Stimulated activated CD8-positive, alpha-beta memory T cell treated with anti-CD3 and anti-CD28 coated beads, Interleukin-4, amount 100 ng/mL, for 1 hour (primary cell): ENCODE results near the gene PTPN1.
"Not testable (repeated sequence)": the region's sequence is repeated elsewhere in the genome, so short reads cannot be mapped to it uniquely, and the experiment has no call there.

Experiments used
- DNase-seq, 2 donors: peaks; one replicate each; pipeline ENCODE4 v3.0.0-alpha.2; 2020; ENCODE audit warnings: low read depth in 2 of 2, low spot score in 1 of 2

PTPN1 gene

DNA sequence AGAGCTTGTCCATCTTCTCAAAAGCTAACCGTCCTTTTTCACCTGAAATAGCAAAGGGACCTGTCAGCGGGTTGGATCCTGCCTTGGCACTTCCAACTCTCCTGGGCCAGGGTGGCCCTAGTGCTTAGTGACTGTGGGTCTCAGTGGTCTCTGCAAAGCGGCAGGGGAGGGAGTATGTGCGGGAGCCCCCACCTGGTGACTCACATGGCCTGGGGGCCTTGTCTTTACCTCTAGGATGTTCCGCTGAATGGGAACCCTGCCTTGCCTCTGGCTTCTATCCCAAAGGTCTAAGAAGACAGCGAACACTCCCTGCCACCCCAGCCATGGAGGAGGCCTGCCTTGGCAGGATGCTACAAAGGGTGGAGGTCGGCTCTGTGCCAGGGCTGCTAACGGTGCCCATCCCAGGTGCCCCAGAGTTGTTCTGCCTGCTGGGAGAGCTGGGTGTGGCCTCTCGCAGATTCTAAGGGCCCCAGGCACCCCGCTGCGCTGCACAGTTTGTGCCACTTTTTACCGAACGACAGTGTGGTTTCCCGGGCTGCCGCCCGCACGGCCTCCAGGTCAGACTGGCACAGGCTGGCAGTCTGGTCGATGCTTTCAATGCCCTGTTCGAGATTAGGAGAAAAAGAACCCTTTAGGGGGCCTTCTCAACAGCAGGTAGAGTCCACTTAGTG is 77.2 kb downstream of the PTPN1 start:
- DNase-seq = no peak

DNA sequence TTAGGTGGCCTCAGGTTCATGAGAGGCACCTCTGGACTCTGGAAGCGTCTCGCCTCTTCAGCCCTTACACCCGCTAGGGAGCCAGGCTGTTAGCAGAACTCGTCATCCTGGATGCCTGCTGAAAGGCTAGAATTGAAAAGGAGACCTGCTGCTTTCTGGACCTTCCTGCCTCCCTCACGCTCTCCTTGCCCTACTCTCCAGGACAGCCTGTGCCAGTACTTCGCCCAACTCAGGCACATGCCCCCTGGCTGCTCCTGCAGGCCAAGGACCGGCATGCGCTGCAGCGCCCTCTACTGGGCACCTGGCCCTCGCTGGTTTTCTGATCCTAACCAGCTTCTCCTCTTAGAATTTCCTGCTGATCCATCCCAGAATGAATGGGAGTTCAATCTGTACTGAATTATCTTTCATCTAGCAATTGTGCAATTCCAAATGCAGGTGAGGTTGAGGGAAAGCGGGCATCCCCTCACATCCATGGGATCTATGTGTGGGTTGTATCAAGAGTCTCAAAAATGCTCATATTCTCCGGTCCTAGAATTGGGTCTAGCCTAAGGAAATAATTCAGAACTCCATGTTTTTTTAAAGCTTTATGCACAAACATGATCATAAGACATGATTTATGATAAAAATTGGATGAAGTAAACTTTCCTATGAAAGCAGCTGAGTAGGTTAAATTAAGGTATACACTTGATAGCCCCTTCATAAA is 78.0 kb downstream of the PTPN1 start:
- peak; percentile 45 to 52 for DNase-seq

DNA sequence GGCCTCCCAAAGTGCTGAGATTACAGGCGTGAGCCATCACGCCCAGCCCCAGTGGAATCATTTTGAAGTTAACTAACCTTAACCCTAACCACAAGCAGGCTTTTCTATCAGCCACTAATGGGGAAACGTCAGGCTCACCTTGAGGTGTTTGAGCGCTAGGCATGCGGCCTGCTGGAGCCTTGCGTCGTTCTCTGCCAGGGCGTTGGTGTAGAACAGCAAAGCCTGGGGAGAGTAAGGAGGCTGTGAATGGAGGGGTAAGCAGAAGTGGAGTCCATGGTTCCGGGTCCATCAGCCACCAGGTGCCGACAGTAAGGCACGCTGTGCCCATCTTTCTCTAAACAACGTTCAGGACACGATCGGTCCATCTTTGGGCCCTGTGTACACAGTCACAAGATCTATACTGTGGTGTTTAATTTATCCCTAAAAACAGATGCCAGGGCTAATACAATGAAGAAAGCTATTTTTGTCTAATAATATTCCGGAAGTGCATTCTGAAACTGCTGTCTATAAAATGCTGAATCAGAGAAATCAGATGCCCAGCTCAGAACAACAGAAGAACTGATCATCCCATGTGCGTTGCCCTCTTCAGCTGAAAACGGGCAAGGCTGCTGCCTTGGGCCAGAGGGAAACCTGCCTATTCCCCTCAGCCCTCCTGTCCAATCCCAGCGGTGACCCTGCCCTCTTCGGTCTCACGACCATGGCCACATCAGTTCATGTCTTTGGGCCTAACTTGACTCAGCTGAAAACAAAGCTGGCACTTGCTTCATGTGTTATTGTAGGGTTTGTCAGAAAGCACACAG is 79.6 kb downstream of the PTPN1 start:
- DNase-seq = no peak

DNA sequence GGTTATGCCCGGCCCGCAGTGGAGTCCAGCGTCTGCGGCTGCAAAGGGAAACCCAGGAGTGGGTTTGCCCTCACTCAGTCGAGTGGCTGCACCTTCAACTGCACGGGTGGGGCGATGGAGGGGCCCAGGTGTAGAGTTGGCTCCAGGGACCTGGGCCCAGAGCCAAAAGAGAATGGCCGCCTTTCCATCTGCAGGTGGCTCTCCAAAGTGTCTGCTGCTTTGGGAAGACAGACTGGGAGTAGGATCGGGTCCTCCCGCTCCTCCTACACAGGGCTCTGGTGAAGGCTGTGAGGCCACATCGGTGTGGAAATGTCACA is 80.1 kb downstream of the PTPN1 start:
- DNase-seq = no peak

DNA sequence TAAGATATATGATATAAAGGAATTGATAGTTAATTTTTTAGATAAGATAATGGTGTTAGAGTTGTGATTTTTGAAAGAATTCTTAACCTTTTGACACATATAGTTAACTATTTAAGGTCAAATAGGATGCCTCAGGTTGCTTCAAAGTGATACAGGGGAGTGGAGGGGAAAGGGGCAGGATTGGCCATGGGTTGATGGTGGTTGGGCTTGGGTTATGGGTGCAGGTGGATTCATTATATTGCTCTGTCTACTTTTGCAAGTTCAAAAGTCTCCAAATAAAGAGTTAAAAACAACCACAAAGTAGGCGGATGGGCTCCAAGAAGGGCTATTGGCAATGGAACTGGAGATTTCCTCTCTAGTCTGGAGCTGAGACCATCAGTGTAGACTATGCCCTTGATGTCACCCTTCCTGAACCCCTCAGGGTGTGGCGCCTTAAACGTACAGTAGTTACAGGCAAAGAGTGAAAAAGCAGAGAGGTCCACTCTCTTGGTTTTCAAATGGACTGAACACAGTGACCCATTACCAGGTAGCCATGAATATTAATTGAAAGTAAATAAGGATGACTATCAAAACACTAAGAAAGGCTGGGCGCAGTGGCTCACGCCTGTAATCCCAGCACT is 81.2 kb downstream of the PTPN1 start:
- no peak for DNase-seq

DNA sequence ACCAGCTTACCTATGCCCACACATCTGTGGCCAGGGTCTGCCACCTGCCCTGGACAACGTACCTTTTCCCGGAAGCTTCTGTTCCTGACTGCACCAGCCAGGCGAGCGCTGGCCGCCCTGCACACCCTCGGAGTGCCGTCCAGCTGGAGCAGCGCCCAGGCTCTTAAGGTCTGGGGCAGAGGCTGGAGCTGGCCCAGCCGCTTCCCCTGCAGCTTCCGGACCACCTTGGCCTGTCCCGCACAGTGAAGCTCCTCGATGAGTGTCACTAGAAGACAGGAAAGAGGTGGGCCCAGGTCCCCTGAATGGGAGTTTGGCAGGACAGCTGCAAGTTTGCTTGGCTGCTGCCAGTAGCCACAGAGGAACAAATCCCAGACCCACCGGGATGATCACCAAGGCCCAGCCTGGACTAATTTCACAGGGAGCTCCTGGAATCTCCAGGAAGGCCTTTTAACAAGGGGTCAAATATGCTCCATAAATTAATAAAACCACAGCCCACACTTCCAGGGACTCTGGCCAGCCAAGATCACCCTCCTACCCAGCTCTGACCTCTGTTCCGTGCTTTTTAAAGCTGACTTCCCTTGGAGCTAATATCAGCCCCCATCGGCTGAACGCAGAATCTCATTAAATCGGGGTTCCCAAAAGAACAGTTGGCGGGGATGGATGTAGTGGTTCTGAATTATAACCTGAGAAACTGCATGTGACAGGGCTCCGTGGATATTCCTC is 82.3 kb downstream of the PTPN1 start:
- no peak for DNase-seq

DNA sequence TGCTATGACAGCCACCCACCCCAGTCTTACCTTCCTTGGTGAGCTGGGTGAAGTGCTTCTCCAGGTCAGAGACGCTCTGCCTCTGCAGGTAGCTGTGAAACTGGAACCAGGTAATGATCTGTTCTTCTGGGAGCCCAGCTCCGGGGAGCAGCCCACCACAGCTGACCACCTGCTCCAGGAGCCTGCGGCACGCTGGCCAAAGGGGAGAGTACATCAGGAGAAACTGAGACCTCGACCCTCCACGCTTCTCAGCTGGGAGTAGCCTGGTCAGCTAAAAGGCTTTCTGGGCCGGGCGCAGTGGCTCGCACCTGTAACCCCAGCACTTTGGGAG is 82.8 kb downstream of the PTPN1 start:
- no peak for DNase-seq

DNA sequence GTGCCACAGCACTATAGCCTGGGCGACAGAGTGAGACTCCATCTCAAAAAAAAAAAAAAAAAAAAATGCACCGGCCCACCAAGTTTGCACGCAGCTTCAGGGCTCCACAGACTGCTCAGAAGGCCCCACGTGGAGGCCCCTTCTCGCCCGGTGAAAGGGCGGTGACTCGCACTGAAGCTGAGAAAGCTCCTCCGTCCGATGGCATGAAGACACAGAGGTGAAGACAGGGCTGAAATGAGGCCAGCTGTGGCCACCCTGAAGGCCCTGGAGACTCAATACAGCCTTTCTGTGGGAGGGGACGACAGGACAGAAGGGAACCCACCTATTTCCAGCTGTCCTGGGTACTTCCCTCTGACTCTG is 84.0 kb downstream of the PTPN1 start:
- no peak for DNase-seq

DNA sequence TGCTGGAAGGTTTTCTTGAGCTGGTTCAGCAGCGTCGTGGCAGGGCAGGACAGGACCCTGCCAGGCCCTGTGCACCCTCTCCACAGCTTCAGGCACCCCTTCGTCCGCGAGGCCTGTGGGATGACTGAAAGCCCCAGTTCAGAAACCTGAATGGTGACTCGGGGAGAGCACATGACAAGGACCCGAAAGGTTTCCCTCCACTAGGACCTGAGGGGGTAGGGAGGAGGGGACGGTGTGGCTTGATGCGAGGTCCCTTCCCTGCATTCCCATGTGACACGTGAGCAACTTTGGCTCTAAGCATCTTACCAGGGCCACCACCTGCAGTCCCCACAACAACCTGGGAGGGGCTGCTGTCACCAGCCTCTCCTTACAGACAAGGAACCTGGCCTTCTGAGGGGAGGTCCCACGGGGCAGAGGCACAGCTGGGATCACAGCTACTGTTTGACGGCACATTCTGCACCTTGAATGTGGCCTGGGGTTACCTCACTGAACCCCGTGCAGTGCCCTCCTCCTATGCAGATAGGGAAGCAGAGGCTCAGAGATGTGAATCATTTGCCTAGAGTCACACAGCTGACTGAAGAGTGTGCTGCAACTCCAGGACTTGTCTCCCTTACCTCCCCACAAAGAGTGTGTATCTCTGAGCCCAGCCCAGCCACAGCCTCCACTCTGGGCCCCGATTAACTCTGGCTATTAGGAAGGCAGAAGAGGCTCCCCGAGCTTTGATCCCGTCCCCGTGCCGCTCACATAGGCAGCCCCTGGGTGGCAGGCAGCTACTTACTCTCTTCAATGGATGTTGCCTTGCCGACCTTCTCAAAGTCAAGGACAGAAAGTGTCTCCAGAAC is 84.6 kb downstream of the PTPN1 start:
- no peak for DNase-seq

DNA sequence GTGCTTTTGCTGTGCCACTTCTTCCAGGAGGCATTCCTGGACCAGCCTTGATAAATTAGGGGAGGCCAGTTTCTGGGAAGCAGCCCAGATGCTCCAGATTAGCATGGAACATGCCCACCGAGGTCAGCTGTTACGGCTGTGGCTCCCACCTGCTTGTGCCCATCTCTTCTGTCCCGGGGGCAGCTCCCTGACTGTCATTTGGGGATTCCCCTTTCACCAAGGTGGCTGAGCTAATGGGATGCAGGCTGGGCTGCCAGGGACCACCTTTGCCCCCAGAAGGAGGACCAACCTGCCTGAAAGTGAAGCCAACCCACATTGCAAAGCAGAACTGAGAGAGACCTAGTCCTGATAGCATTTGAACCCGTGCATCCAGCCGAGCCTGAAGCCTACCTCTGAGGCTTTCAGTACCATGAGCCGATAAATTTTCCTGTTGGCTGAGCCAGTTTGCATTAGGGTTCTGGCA is 85.3 kb downstream of the PTPN1 start:
- no peak for DNase-seq

DNA sequence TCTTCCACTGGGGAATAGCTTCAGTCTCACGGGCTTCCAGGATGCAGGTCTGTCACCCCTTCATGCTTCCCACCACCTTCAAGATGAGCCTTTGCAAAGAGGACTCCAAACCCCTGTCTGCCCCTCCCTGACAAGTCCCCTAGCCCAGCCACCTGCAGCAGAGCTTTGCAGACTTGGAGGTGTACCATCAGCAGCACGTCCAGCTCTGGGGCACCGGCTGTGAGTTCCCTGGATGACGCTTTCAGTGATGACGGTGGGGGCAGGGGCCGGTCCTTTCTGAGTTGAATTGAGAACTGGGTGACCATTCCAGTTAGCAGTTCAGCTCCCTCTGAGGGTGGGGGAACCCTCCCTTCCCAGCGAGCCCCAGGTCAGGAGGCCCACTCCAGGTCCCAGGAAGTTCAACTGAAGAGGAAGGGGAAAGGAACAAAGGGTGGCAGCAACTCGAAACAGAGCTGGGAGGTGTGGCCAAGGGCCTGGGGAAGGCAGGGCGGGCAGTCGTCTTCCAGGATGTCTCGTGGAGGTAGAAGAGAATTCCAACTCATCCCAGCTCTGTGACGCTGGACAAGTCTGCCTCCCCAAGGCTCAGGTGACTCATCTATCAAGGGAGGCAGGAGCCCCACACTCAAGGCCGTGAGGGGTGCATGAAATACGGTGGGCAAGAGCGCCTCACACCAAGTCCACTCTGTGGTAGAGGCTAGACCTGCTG is 86.0 kb downstream of the PTPN1 start:
- DNase-seq = no peak

DNA sequence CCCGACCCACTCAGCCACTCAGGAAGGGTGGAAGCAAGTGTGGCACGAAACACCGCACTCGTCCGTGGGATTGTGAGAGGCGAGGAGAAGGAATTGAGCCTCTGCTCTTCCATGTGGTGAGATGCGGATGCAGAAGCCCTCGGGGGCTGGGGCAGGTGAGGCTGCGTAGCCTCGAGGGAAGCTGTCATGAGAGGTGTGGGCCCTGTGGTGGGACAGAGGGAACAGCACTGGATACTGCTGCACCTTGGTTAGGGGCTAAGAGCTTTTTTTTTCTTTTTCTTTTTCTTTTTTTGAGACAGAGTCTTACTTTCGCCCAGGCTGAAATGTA is 86.5 kb downstream of the PTPN1 start:
- no peak for DNase-seq

DNA sequence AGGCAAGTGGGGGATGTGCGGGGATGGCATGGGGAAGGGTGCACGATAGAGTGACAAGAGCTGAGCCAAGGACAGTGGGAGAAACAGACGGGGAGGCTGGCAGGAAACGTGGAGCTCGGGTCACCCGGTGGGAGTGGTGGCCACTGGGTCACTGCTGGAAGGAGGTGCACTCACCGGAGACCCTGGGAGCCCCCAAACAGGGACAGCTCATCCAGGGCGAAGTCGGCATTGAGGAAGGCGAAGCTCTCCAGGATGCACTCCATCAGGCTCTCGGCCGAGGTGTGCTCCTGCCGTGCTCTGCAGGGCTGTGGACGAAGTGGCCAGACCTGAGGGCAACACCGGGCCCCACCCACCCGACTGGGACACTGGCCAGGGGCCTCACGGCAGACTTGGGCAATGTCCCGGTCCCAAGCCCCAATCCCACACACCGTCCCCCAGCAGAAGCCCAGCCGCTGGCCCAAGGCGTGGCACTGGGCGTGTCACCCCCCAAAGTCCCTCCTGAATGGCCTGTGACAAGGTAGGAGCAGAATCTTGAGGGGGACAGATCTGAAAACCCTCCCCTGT is 87.3 kb downstream of the PTPN1 start:
- no peak for DNase-seq

DNA sequence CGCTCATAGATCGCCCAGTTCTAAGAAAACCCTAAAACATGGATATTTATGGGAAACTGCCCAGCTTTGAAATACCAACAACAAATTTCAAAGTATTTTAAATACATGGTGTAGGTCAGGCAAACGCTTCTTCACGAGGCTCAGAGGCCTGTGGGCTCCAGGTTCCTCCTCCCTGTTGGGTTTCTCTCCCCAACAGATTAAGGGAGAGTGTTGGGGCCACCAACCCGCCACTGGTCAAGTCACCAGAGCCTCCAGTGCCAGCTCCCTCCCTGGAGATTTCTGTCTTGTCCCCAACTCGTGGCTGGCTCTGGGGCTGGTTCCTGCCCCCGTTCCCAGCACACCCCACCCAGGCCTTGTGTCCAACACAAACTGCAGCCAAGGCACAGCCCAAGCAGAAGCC is 87.9 kb downstream of the PTPN1 start:
- DNase-seq = no peak

DNA sequence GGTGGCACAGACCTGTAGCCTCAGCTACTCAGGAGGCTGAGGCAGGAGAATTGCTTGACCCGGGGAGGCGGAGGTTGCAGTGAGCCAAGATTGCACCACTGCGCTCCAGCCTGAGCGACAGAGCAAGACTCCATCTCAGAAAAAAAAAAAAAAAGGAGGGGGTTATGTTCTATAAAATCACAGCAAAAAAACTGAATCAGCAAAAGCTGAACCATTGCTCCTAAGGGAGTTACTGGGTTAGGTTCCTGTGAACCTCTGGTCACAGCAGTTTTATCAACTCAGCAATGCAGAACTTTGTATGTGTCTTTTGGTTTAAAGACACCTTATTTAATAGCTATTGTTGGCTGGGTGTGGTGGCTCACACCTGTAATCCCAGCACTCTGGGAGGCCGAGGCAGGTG is 88.6 kb downstream of the PTPN1 start:
- not testable (repeated sequence) for DNase-seq

DNA sequence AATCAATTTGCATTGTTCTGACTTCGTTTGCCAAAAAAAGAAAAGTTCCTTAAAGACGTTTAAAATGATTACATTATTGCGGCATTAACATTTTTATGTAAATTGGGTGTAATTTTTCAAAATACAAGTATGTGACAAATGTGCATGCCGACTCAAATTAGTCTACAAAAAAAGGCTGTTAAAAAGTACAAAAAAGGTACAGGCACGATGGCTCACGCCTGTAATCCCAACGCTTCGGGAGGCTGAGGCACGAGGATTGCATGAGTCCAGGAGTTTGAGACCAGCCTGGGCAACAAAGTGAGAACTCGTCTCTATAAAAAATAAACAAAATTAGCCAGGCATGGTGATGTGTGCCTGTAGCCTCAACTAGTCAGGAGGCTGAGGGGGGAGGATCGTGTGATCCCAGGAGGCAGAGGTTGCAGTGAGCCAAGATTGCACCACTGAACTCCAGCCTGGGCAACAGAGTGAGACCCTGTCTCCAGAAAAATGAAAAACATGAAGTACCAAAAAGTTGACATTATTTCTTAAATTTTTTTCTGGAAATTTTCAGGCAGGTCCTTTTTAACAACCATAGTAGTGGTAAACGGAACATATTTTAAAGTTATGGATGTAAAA is 90.2 kb downstream of the PTPN1 start:
- DNase-seq = no peak

DNA sequence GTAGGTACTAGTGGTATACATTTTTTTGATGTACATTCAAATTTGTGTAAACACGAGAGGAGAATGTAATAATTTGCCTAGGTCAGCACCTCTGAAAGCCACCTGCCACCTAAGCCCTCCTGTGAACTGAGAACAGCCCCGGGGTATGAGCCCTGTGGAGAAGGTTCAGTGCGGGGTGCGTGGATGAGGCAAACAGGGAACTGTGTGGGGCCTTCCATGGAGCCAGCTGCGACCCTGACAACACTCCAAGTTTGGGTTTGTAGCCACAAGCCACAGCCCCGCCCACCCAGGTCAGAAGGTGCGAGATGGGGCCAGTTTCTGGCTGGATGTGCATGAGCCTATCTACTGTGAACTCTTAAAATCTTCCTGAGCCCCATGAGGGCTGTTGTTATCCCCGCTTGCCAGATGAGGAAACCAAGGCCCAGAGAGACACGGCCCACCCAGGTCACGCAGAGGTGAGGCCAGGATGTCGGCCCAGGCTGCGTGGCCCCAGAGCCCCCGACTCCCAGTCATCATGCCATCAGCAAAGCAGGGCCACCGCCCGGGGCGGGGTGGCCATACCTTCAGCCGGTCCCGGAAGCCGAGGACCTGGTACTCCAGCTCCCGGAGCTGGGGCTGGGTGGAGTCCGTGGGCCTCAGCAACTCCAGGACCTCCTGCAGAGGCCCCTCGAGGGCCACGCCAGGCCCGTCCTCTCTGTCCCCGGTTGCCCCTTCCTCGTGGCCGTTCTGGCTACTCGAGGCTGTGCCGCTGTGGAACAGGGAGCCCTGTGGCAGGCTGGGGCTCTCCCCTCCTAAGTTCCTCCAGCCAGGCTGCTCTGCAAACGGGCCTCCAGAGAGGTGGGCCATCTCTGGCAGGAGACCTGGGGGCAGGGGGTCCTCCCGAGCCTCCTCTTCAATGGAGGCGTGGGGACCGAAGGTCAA is 91.6 kb downstream of the PTPN1 start:
- DNase-seq = no peak

DNA sequence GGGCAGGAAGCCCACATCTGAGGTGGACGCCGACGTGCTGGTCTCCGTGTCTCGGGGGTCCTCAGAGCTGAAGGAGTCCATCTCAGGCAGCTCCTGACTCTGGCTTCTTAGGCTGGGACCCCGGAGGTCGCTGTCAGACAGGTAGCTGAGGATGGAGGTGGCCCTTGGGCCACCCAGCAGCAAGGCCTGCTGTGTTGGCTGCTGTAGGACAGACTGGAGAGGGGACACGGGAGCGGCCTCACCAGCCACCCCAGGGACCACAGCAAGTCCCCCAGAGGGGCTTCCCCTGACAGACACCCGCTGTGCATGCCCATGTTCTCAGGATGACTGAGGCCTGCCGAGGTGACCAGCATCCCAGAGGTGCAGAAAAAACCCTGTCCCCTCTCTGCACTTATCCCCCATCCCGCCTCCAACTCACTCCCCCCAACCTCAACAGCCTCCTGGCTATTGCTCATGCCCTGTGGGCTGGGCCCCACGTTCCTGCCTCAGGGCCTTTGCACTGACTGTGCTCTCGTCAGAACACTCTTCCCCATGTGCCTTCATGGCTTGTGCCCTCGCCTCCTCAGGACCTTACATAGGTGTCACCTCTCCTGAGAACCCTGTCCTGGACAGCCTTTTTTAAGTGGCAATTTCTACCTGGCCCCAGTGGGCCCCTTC is 92.4 kb downstream of the PTPN1 start:
- no peak for DNase-seq
